ENCODE measurements around the gene PALLD. TPM values are rescaled to one million over a fixed set of nuclear protein-coding genes. Genes with fewer than 3 reads are reported as not detected.

The PALLD gene
- total RNA-seq, 2 experiments from 2014 or later = 0.49 to 0.78 TPM

DNA sequence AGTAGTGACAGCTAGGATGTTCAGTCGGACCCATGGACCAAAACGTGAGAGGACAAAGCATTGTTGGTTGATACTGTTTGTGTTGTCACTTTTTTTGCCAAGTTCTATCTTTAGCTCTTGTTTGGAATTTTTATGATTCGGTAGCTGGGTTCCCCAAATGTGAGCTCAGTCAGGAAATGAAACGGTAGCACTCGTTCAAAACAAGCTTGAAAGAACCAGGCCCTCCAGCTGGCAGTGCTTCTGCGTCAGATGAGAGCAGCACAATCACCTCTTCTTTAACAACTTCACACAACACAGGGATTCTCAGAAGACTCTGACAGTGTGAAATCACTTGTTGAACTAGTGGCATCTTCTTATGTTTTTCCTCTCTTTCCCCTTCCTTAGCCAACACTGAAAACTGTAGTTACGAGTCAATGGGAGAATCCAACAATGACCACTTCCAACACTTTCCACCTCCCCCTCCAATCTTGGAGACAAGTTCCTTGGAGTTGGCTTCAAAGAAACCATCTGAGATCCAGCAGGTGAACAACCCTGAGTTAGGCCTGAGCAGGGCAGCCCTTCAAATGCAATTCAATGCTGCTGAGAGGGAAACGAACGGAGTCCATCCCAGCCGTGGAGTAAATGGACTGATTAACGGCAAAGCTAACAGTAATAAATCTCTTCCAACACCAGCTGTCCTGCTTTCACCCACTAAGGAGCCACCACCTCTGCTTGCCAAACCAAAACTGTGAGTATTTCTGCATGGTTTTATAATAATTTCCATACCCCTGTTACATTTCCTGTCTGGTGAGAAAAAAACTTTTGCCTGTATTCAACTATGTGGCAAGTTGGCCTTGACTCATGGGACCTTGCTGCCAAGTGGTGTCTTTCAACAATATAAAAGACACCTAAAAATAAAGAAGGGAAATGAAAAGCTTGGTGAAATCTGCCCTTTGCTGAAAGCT, 214.6 kb downstream of the PALLD start:
- Histone ChIP-seq H3K36me3 (ENCODE audit: insufficient read depth, low read length) (no peaks in the 10 kb centered on the region), H3K27me3 (ENCODE audit: control insufficient read depth in 1 of 2, insufficient read depth in 2 of 2, low read length in 2 of 2) (no peaks in the 10 kb centered on the region), H3K4me3 (ENCODE audit: low read length) (no peak overlapping the region), H3K4me1 (ENCODE audit: insufficient read depth, low read length) (no peaks in the 10 kb centered on the region), H3K9me3 (ENCODE audit: control insufficient read depth in 1 of 2, insufficient read depth in 1 of 2, low read length in 2 of 2) (no peaks in the 10 kb centered on the region), H3K27ac (ENCODE audit: low read depth in 1 of 2, low read length in 2 of 2) (no peak overlapping the region)
- Mint-ChIP-seq H3K4me1 (ENCODE audit: low read depth) (peaks cover 8% of the 10 kb centered on the region), H3K9me3 (no peaks in the 10 kb centered on the region), H3K27me3 (no peaks in the 10 kb centered on the region), H3K36me3 (ENCODE audit: low read depth) (no peaks in the 10 kb centered on the region), H3K4me3 (no peak overlapping the region), H3K27ac (no peak overlapping the region)
- TF ChIP-seq, protein P1, sequence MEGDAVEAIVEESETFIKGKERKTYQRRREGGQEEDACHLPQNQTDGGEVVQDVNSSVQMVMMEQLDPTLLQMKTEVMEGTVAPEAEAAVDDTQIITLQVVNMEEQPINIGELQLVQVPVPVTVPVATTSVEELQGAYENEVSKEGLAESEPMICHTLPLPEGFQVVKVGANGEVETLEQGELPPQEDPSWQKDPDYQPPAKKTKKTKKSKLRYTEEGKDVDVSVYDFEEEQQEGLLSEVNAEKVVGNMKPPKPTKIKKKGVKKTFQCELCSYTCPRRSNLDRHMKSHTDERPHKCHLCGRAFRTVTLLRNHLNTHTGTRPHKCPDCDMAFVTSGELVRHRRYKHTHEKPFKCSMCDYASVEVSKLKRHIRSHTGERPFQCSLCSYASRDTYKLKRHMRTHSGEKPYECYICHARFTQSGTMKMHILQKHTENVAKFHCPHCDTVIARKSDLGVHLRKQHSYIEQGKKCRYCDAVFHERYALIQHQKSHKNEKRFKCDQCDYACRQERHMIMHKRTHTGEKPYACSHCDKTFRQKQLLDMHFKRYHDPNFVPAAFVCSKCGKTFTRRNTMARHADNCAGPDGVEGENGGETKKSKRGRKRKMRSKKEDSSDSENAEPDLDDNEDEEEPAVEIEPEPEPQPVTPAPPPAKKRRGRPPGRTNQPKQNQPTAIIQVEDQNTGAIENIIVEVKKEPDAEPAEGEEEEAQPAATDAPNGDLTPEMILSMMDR (IDR thresholded peaks at IDR 0.05) = no peak
- ChIA-PET POLR2A (no interaction called here), CTCF (interaction anchor here (0.9 kb wide), 1 partner anchor 23 kb away, joined by 3 read pairs; no protein-coding TSS in a partner anchor)
- intact Hi-C loops (cut with DNase I, micrococcal nuclease) = no loop called here
- ATAC-seq (ENCODE audit: poor library complexity) (no peak), DNase-seq (peak in 1 of 14 experiments; percentile 3)

DNA sequence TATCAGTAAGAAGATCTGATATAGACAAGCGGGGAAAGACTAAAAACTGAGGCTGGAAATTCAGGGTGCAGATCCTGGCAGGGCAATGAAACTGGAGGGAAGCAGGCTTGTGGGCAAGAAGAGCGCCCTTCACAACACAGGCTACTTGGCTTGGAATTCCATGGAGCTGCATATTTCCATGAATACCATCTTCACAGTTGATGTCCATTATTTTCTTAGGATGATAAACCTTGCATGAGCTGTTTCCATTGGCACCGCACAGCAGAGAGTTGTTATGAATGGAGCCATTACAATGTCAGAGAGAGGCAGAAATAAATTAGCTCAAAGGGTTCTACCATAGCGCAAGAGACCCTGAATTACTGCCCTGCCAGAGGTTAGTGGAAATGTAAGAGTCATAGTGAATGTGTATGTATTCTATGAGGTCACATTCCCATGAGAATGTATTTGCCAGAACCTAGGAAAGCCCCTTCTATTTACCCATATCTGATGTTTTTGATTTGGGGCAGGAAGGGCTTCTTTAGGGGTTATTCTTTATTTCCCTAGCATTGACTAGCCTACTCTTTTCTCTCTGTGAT, 215.6 kb downstream of the PALLD start:
- Histone ChIP-seq H3K4me1 (ENCODE audit: insufficient read depth, low read length) (no peaks in the 10 kb centered on the region), H3K9me3 (ENCODE audit: control insufficient read depth in 1 of 2, insufficient read depth in 1 of 2, low read length in 2 of 2) (no peaks in the 10 kb centered on the region), H3K27ac (ENCODE audit: low read depth in 1 of 2, low read length in 2 of 2) (no peak overlapping the region), H3K36me3 (ENCODE audit: insufficient read depth, low read length) (no peaks in the 10 kb centered on the region), H3K4me3 (ENCODE audit: low read length) (no peak overlapping the region), H3K27me3 (ENCODE audit: control insufficient read depth in 1 of 2, insufficient read depth in 2 of 2, low read length in 2 of 2) (no peaks in the 10 kb centered on the region)
- TF ChIP-seq, protein P1 (IDR thresholded peaks at IDR 0.05) = no peak
- ChIA-PET CTCF (interaction anchor here (0.9 to 1.4 kb wide), 2 partner anchors 13 to 24 kb away, joined by 3 read pairs; no protein-coding TSS in a partner anchor), POLR2A (no interaction called here)
- DNase-seq (no peak), ATAC-seq (ENCODE audit: poor library complexity) (no peak)
- H3K36me3 Mint-ChIP-seq (ENCODE audit: low read depth) = no peaks in the 10 kb centered on the region
- H3K9me3 Mint-ChIP-seq = no peaks in the 10 kb centered on the region
- intact Hi-C loops (cut with DNase I, micrococcal nuclease) = no loop called here
- no peak overlapping the region for H3K4me3 Mint-ChIP-seq
- H3K4me1 Mint-ChIP-seq (ENCODE audit: low read depth) = peaks cover 8% of the 10 kb centered on the region
- H3K27ac Mint-ChIP-seq = no peak overlapping the region
- no peaks in the 10 kb centered on the region for H3K27me3 Mint-ChIP-seq

DNA sequence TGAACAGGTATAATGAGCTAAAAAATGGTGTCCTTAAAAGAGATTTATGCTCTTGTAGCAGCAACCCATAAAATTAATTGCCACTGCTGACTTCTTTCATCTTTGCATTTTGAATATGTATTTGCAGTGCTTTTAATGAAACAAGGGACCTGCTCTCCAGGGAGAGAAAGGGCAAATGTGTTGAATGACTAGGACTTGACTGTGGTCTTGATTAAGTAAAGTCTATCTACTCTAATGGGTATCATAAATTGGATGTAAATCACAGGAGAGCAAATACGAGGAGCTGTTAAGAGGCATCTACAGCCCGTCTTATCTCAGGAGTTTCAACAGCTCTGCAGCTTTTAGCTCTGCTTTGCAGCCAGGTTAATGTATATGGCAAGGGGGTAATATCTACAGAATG, 216.4 kb downstream of the PALLD start:
- no peaks in the 10 kb centered on the region for H3K9me3 ChIP-seq (ENCODE audit: control insufficient read depth in 1 of 2, insufficient read depth in 1 of 2, low read length in 2 of 2)
- H3K27ac Mint-ChIP-seq = no peak overlapping the region
- POLR2A ChIA-PET = no interaction called here

More for the DNA sequence above, 216.4 kb downstream of the PALLD start:
- DNase-seq (no peak), ATAC-seq (ENCODE audit: poor library complexity) (no peak)
- Histone ChIP-seq H3K27ac (ENCODE audit: low read depth in 1 of 2, low read length in 2 of 2) (no peak overlapping the region), H3K4me1 (ENCODE audit: insufficient read depth, low read length) (no peaks in the 10 kb centered on the region), H3K27me3 (ENCODE audit: control insufficient read depth in 1 of 2, insufficient read depth in 2 of 2, low read length in 2 of 2) (no peaks in the 10 kb centered on the region), H3K4me3 (ENCODE audit: low read length) (no peak overlapping the region), H3K36me3 (ENCODE audit: insufficient read depth, low read length) (no peaks in the 10 kb centered on the region)
- CTCF ChIA-PET = interaction anchor here (0.6 to 1.4 kb wide), 2 partner anchors 12 to 27 kb away, joined by 3 to 4 read pairs; no protein-coding TSS in a partner anchor
- H3K9me3 Mint-ChIP-seq = no peaks in the 10 kb centered on the region
- H3K36me3 Mint-ChIP-seq (ENCODE audit: low read depth) = no peaks in the 10 kb centered on the region
- peaks cover 8% of the 10 kb centered on the region for H3K4me1 Mint-ChIP-seq (ENCODE audit: low read depth)
- TF ChIP-seq, protein P1 (IDR thresholded peaks at IDR 0.05) = no peak
- intact Hi-C loops (cut with DNase I, micrococcal nuclease) = no loop called here
- H3K4me3 Mint-ChIP-seq = no peak overlapping the region
- no peaks in the 10 kb centered on the region for H3K27me3 Mint-ChIP-seq
